Liver (tissue), 9 donors: ENCODE measurements around the gene RAB5B. TPM values are rescaled to one million over a fixed set of nuclear protein-coding genes. Genes with fewer than 3 reads are reported as not detected.

Experiments
- DNase-seq: peaks from one replicate; pipeline ENCODE4 v3.0.0-alpha.2; 2017; ENCODE audit warnings: low spot score
- H3K27ac ChIP-seq, 2 donors: one replicate each; pipeline ENCODE4 v1.7.0; 2013; ENCODE audit warnings: inconsistent platforms in 2 of 2, low read length in 2 of 2, control low read depth in 1 of 2, low read depth in 1 of 2, mild to moderate bottlenecking in 1 of 2
- H3K27me3 ChIP-seq, 4 donors: one replicate each; pipeline versions ENCODE4 v1.6.1 to v1.7.0; 2013; ENCODE audit warnings: low read length in 3 of 4, inconsistent platforms in 1 of 4, mild to moderate bottlenecking in 1 of 4, moderate library complexity in 1 of 4; ENCODE audit not compliant: control insufficient read depth in 4 of 4, insufficient read depth in 4 of 4
- H3K36me3 ChIP-seq, 4 donors: one replicate each; pipeline versions ENCODE4 v1.6.1 to v1.7.0; 2013; ENCODE audit warnings: low read length in 3 of 4, mild to moderate bottlenecking in 3 of 4, low read depth in 1 of 4, moderate library complexity in 1 of 4; ENCODE audit not compliant: control insufficient read depth in 4 of 4, insufficient read depth in 3 of 4
- H3K4me1 ChIP-seq, 4 donors: one replicate each; pipeline versions ENCODE4 v1.6.1 to v1.7.0; 2013; ENCODE audit warnings: low read length in 3 of 4, mild to moderate bottlenecking in 3 of 4, moderate library complexity in 1 of 4; ENCODE audit not compliant: control insufficient read depth in 4 of 4, insufficient read depth in 4 of 4
- H3K4me3 ChIP-seq, 3 donors: one replicate each; pipeline versions ENCODE4 v1.6.1 to v1.7.0; 2013; ENCODE audit warnings: low read length in 3 of 3, control low read depth in 1 of 3, low read depth in 1 of 3, mild to moderate bottlenecking in 1 of 3
- H3K9ac ChIP-seq, 2 donors: one replicate each; pipeline ENCODE4 v1.7.0; 2013; ENCODE audit warnings: low read length in 2 of 2, mild to moderate bottlenecking in 2 of 2, moderate library complexity in 2 of 2, control low read depth in 1 of 2, low read depth in 1 of 2
- H3K9me3 ChIP-seq, 4 donors: one replicate each; pipeline versions ENCODE4 v1.6.1 to v1.7.0; 2013; ENCODE audit warnings: low read length in 3 of 4; ENCODE audit not compliant: control insufficient read depth in 4 of 4
- EGR1 ChIP-seq, 2 donors: IDR thresholded peaks; 2 replicates each; pipeline ENCODE4 v1.6.1; 2016 to 2018; ENCODE audit warnings: antibody characterized with exemption in 2 of 2, low read depth in 2 of 2
- FOXA1 ChIP-seq: IDR thresholded peaks from 2 replicates; pipeline ENCODE4 v1.6.1; 2016; ENCODE audit warnings: antibody characterized with exemption
- FOXA2 ChIP-seq: IDR thresholded peaks from 2 replicates; pipeline ENCODE4 v1.6.1; 2016; ENCODE audit warnings: antibody characterized with exemption
- GABPA ChIP-seq, 2 donors: IDR thresholded peaks in 1 of 2; conservative IDR thresholded peaks in 1 of 2; 2 replicates each; pipeline ENCODE4 v1.6.1; 2016; ENCODE audit warnings: antibody characterized with exemption in 2 of 2, mild to moderate bottlenecking in 1 of 2, moderate library complexity in 1 of 2
- HNF4A ChIP-seq, 2 donors: conservative IDR thresholded peaks; 2 replicates each; pipeline ENCODE4 v1.6.1; 2016; ENCODE audit warnings: antibody characterized with exemption in 2 of 2, mild to moderate bottlenecking in 2 of 2
- HNF4G ChIP-seq: IDR thresholded peaks from 2 replicates; pipeline ENCODE4 v1.6.1; 2016; ENCODE audit warnings: antibody characterized with exemption
- JUND ChIP-seq, 2 donors: IDR thresholded peaks; 2 replicates each; pipeline ENCODE4 v1.6.1; 2016; ENCODE audit warnings: antibody characterized with exemption in 2 of 2
- NR2F2 ChIP-seq: IDR thresholded peaks from 2 replicates; pipeline ENCODE4 v1.6.1; 2016; ENCODE audit warnings: antibody characterized with exemption
- RAD21 ChIP-seq, 2 donors: IDR thresholded peaks; 2 replicates each; pipeline ENCODE4 v1.6.1; 2016; ENCODE audit warnings: antibody characterized with exemption in 2 of 2, mild to moderate bottlenecking in 2 of 2
- RXRA ChIP-seq, 2 donors: IDR thresholded peaks; 2 replicates each; pipeline ENCODE4 v1.6.1; 2017 to 2018; ENCODE audit warnings: antibody characterized with exemption in 2 of 2, mild to moderate bottlenecking in 1 of 2
- SP1 ChIP-seq: IDR thresholded peaks from 2 replicates; pipeline ENCODE4 v1.6.1; 2018; ENCODE audit warnings: antibody characterized with exemption, mild to moderate bottlenecking
- TAF1 ChIP-seq: conservative IDR thresholded peaks from 2 replicates; pipeline ENCODE4 v1.6.1; 2016; ENCODE audit warnings: antibody characterized with exemption, mild to moderate bottlenecking
- YY1 ChIP-seq: IDR thresholded peaks from 2 replicates; pipeline ENCODE4 v1.6.1; 2016; ENCODE audit warnings: antibody characterized with exemption, mild to moderate bottlenecking
- whole genome bisulfite sequencing: extraction: QIAGEN DNeasy Blood & Tissue Kit; methylation state at CpG from one replicate; pipeline ENCODE4 v1.1.7; 2013; 5-methylcytosine and 5-hydroxymethylcytosine counted together
- polyA plus RNA-seq, 2 donors: library from polyadenylated mRNA; stranded (reverse) in 1 of 2; unstranded in 1 of 2; fragments of 200-250 nt in 1 of 2; fragments of >200 nt in 1 of 2; fragmentation: Nextera tagmentation in 1 of 2; extraction: Ambion mirVana in 1 of 2; gene quantifications; one replicate each; pipeline versions ENCODE4 v1.2.1 to v1.2.3, GENCODE V29; 2013 to 2015
- total RNA-seq, 2 donors: library from RNA; depleted of rRNA; stranded (reverse); fragments of >200 nt; gene quantifications; one replicate each; pipeline ENCODE4 v1.2.3, GENCODE V29; 2014
- TF ChIP-seq, protein P1 (sequence below): IDR thresholded peaks from 2 replicates; pipeline ENCODE4 v1.6.1; 2016; ENCODE audit warnings: antibody characterized with exemption
- TF ChIP-seq, protein P2 (sequence below): IDR thresholded peaks from 2 replicates; pipeline ENCODE4 v1.6.1; 2016; ENCODE audit warnings: antibody characterized with exemption
- TF ChIP-seq, protein P3 (sequence below): IDR thresholded peaks from 2 replicates; pipeline ENCODE4 v1.6.1; 2016; ENCODE audit warnings: antibody characterized with exemption, mild to moderate bottlenecking
- TF ChIP-seq, protein P4 (sequence below): fragments of 150-350 bp; IDR thresholded peaks from 2 replicates; pipeline ENCODE4 v1.5.1; 2017; ENCODE audit warnings: improper control_type of control experiment, low read depth, low read length; ENCODE audit not compliant: missing input control
- TF ChIP-seq, protein P5 (sequence below): IDR thresholded peaks from 2 replicates; pipeline ENCODE4 v1.6.1; 2016; ENCODE audit warnings: antibody characterized with exemption
- donor health status: healthy.
- donor health status: healthy.
- donor health status: healthy.
- donor health status: healthy.
- donor health status: healthy.

RAB5B gene, protein sequence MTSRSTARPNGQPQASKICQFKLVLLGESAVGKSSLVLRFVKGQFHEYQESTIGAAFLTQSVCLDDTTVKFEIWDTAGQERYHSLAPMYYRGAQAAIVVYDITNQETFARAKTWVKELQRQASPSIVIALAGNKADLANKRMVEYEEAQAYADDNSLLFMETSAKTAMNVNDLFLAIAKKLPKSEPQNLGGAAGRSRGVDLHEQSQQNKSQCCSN
- 10 to 100 TPM; 40.7 to 44.0 TPM for total RNA-seq
- polyA plus RNA-seq, result 10 to 100 TPM; 20.7 to 36.0 TPM

DNA sequence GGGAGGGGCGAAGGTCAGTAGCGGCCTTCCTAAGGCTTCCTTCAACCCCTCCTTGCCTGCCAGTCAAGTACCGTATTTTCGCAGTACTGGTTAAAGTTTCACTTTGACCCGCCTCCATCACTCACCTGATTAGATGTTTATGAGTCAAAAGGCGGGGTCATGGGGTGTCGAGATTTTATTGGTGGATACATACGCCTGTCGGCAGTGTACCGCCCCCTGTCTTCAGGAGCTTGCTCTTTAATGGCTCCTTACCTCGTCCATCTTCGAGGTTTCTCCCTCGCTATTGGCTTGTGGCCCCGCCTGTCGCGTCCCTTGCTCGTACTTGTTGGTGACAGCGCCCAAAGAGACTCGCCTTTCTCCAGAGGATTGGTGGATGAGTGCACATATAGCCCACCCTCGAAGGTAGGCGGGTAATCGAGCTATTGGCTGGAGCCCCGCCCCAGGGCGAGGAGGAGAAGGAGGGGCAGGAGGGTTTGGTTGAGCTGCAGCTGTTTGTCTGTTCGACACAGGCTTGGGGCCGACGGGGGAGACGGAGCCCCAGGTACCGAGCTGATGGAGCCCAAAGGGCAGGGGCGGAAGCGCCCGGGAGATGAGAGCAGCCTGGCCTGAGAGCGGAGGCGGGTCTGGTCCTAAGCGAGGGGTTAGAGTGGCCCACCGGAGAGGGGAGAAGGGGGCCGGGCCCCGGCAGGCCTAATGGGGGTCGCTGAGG, at the start of gene RAB5B:
TSS of gene RAB5B (plus strand) at position 480 of the 709 bp plus-strand sequence. CDS start 12,883 bp downstream, outside the sequence.
- Histone ChIP-seq H3K4me3 (peak within 1 kb of the TSS; percentile 80 to 93 (median 88)), H3K9ac (peak within 1 kb of the TSS; percentile 91 to 94), H3K27ac (peak within 1 kb of the TSS; percentile 88 to 96), H3K4me1 (peaks cover 7 to 30% (median 21%) of the 10 kb centered on the region in 4 donors), H3K9me3 (no peaks in the 10 kb centered on the region), H3K27me3 (no peaks in the 10 kb centered on the region), H3K36me3 (peaks cover 0 to 4% (median 0%) of the 10 kb centered on the region in 4 donors)
- DNase-seq, result peak; percentile 96
- under 1% methylated on average over 39 of the region's 39 CpGs for WGBS
- TF ChIP-seq JUND (IDR thresholded peaks at IDR 0.05) (peak; percentile 89 to 94), FOXA2 (no peak), HNF4G (peak; percentile 58), RAD21 (IDR thresholded peaks at IDR 0.05) (peak in 1 of 2 donors; percentile 3), EGR1 (IDR thresholded peaks at IDR 0.05; ENCODE audit: low read depth in 2 of 2) (peak in 1 of 2 donors; percentile 33), RXRA (IDR thresholded peaks at IDR 0.05) (peak; percentile 77 to 89), HNF4A (conservative IDR thresholded peaks at IDR 0.05) (peak; percentile 61 to 84), TAF1 (peak; percentile 97), SP1 (peak; percentile 99), FOXA1 (no peak), GABPA (IDR thresholded peaks at IDR 0.05 in 1 of 2, conservative IDR thresholded peaks at IDR 0.05 in 1 of 2) (peak in 1 of 2 donors; percentile 76), NR2F2 (peak; percentile 98), YY1 (peak; percentile 88)
- TF ChIP-seq, protein P1, sequence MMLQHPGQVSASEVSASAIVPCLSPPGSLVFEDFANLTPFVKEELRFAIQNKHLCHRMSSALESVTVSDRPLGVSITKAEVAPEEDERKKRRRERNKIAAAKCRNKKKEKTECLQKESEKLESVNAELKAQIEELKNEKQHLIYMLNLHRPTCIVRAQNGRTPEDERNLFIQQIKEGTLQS, result peak; percentile 71
- TF ChIP-seq, protein P2, sequence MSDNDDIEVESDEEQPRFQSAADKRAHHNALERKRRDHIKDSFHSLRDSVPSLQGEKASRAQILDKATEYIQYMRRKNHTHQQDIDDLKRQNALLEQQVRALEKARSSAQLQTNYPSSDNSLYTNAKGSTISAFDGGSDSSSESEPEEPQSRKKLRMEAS, result peak; percentile 40
- TF ChIP-seq, protein P3, sequence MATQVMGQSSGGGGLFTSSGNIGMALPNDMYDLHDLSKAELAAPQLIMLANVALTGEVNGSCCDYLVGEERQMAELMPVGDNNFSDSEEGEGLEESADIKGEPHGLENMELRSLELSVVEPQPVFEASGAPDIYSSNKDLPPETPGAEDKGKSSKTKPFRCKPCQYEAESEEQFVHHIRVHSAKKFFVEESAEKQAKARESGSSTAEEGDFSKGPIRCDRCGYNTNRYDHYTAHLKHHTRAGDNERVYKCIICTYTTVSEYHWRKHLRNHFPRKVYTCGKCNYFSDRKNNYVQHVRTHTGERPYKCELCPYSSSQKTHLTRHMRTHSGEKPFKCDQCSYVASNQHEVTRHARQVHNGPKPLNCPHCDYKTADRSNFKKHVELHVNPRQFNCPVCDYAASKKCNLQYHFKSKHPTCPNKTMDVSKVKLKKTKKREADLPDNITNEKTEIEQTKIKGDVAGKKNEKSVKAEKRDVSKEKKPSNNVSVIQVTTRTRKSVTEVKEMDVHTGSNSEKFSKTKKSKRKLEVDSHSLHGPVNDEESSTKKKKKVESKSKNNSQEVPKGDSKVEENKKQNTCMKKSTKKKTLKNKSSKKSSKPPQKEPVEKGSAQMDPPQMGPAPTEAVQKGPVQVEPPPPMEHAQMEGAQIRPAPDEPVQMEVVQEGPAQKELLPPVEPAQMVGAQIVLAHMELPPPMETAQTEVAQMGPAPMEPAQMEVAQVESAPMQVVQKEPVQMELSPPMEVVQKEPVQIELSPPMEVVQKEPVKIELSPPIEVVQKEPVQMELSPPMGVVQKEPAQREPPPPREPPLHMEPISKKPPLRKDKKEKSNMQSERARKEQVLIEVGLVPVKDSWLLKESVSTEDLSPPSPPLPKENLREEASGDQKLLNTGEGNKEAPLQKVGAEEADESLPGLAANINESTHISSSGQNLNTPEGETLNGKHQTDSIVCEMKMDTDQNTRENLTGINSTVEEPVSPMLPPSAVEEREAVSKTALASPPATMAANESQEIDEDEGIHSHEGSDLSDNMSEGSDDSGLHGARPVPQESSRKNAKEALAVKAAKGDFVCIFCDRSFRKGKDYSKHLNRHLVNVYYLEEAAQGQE, result peak; percentile 81
- TF ChIP-seq, protein P4, sequence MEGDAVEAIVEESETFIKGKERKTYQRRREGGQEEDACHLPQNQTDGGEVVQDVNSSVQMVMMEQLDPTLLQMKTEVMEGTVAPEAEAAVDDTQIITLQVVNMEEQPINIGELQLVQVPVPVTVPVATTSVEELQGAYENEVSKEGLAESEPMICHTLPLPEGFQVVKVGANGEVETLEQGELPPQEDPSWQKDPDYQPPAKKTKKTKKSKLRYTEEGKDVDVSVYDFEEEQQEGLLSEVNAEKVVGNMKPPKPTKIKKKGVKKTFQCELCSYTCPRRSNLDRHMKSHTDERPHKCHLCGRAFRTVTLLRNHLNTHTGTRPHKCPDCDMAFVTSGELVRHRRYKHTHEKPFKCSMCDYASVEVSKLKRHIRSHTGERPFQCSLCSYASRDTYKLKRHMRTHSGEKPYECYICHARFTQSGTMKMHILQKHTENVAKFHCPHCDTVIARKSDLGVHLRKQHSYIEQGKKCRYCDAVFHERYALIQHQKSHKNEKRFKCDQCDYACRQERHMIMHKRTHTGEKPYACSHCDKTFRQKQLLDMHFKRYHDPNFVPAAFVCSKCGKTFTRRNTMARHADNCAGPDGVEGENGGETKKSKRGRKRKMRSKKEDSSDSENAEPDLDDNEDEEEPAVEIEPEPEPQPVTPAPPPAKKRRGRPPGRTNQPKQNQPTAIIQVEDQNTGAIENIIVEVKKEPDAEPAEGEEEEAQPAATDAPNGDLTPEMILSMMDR, result peak; percentile 43
- TF ChIP-seq, protein P5, sequence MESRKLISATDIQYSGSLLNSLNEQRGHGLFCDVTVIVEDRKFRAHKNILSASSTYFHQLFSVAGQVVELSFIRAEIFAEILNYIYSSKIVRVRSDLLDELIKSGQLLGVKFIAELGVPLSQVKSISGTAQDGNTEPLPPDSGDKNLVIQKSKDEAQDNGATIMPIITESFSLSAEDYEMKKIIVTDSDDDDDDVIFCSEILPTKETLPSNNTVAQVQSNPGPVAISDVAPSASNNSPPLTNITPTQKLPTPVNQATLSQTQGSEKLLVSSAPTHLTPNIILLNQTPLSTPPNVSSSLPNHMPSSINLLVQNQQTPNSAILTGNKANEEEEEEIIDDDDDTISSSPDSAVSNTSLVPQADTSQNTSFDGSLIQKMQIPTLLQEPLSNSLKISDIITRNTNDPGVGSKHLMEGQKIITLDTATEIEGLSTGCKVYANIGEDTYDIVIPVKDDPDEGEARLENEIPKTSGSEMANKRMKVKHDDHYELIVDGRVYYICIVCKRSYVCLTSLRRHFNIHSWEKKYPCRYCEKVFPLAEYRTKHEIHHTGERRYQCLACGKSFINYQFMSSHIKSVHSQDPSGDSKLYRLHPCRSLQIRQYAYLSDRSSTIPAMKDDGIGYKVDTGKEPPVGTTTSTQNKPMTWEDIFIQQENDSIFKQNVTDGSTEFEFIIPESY, result peak; percentile 89
